SK-N-MC (cell line): ENCODE data around the gene SRGAP1.

Source experiments
- EZH2 ChIP-seq: fragments of 200-600 bp; sonication (generic); IDR thresholded peaks from one replicate; pipeline ENCODE4 v1.6.1; 2017; ENCODE audit warnings: antibody characterized with exemption
- POLR2AphosphoS5 ChIP-seq: IDR thresholded peaks from 2 replicates; pipeline ENCODE4 v1.6.1; 2012; ENCODE audit warnings: mild to moderate bottlenecking, low read depth, low read length, borderline replicate concordance

- no peak for TF ChIP-seq EZH2
- no peak for TF ChIP-seq POLR2AphosphoS5
These were observed 22.1 kb upstream of the SRGAP1 start for GRCh38 chr12:63822352-63822751.
